ENCODE results near the gene SNAPC5.
"Not testable (repeated sequence)": the region's sequence is repeated elsewhere in the genome, so short reads cannot be mapped to it uniquely, and the experiment has no call there.

The SNAPC5 gene

DNA sequence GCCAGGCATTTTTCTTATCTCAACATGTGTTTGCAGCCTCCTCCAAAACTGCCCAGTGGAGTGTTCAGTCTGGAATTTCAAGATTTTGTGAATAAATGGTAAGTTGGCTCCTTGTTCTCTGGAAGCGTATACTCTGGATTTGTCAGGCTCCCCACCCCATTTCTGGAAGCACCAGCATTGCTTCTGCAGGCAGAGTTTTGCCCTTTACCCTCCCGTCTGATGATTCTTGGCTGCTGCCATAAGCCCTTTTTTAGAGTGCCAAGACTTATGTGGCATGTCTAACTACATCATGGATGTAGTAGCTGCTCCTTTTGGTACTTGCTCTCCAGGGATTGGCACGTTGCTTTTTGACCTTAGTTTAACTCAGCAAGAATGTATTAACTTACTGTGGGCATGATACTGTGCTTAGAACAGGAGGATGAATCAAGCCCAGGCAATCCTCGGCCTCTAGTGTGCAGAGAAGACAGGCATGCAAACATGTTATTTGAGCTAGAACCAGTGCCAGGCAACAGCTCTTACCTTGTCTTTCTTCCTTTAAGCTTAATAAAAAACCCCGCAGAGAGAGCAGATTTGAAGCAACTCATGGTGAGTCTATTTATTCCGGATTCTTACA, 8.3 kb downstream of the SNAPC5 start:
- DNase-seq, result no peak

GRCh38 chr15:66488525-66488924, 9.0 kb downstream of the SNAPC5 start:
- DNase-seq, result no peak

DNA sequence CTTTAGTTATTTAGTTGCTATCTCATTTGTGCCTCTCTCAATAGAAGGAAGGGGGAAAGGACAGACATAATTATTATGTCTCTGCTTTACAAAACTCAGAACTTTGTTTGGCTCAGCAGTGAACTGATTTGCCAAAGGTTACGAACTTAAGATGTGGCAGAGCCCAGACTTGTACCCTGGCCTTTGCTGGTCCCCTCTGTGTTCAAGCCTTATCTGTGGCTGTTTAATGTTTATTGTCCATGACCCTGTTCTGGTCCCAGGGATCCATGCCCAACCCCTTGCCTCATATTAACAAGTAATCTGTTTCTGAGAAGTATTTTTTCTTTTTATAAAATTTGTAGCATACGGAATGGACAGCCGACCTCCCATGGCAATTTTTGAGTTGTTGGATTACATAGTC, 10.7 kb downstream of the SNAPC5 start:
- no peak for DNase-seq

GRCh38 chr15:66484539-66485112, 12.9 kb downstream of the SNAPC5 start:
- DNase-seq, result no peak

DNA sequence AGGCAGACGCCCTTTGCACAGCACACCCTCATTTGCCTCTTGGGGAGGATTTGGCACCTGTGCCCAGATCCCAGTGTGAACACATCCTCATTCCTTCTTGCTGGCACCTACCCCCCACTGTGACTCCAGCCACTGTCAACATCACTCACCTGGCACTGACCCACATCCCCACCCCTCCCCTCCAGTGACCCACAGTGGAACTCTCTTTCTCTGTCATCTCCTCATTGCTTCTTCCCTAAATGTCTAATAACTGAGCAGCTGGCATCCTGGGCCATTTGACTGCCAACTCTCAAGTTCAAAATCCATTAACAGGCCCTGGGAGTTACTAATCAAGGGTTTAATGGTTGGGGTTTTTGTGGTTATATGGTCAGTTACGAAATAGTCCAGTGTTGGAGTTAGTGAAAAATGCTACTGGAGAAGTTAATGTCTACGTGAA, 14.4 kb downstream of the SNAPC5 start:
- DNase-seq, result no peak

- DNase-seq, result no peak
These were observed 15.0 kb downstream of the SNAPC5 start for GRCh38 chr15:66482539-66482938.

DNA sequence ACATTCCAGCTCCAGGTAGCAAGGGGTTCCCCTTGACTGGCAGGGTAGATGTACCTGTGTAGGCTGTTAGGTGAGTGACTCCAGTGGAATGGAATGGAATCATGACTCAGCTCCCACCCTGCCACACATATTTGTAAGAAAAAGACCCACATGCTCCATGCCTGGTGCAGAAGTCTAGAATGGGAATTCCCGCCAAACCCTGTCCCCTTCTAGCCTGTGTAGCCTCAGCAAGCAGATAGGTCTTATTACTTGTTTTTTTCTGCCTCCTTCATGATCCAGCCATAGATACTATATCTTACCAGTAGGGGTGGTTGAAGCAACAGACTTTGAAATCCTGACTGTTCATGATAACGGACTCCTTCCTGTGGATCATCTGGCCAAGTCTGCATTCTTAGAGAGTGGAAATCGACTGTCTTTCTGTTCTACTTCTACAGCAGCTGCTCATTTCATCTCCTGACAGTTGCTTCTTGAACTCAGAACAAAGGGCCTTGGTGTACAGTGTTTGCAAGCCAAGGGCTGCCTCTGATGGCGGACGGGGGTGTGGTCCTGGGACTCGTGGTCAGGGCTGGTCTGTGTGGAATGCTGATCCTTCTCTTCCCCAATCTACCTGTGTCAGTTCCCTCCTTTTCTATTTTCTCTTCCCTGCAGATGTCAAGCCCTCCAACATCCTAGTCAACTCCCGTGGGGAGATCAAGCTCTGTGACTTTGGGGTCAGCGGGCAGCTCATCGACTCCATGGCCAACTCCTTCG, 16.3 kb downstream of the SNAPC5 start:
- no peak for DNase-seq

GRCh38 chr15:66480267-66480666, 17.3 kb downstream of the SNAPC5 start:
- DNase-seq, result no peak

DNA sequence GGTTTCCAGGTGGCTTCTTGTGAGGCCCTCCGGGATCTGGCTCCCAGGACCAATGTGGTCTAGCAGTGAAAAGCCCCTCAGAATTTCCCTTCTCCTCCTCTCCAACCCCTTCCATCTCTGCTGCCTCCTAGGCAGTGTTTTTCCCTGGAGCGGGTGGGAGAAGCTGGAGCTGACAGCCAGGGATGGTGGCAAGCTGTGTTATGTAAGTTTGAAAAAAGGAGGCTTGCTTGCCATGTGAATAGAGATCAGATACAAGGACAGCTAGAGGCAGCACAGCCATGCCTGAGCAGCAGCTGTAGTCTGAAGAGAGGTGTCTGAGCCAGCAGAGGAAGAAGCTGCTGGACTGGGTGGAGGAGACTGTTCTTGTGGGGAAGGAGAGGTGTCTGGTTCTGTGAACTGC, 20.6 kb downstream of the SNAPC5 start:
- no peak for DNase-seq

DNA sequence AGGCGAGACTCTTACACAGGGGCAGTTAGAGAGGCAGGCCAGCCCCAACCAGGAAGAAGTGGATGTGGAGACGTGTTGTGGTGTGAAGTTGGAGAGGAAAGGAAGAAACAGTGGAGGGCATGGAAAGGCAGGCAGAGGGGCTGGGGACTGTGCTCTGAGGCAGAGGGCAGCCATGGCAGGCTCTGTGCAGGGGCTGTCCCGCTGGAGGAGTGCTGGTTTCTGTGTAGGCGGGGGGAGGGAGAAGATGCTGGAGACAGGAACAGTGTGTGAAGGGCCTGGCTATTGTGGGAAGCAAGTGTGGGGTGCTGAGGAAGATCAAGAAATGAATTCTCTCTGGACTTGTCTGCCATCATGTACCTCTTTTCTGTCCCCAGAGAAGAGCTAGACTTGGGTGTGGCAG, 21.0 kb downstream of the SNAPC5 start:
- DNase-seq, result no peak

- no peak for DNase-seq
These were observed 22.6 kb downstream of the SNAPC5 start for GRCh38 chr15:66474963-66475362.

DNA sequence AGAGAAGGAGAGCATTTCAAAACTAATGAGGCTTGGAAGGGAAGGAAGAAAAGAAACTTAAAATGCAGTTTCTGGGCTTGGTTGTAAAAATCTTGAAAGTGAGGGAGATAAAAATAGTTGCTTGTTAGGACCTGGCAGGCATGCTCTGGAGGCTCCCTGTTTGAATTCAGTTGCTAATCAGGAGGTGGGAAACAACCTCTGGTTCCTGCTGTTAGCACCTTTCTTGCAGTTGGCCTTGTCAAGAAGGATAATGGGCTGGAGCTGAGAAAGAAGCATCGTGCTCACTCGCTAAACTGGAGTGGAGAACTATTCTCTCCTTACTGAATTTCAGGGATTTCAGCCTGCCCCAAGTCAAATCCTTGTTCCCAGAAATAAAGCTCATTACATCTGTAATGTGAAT, 23.4 kb downstream of the SNAPC5 start:
- no peak for DNase-seq

DNA sequence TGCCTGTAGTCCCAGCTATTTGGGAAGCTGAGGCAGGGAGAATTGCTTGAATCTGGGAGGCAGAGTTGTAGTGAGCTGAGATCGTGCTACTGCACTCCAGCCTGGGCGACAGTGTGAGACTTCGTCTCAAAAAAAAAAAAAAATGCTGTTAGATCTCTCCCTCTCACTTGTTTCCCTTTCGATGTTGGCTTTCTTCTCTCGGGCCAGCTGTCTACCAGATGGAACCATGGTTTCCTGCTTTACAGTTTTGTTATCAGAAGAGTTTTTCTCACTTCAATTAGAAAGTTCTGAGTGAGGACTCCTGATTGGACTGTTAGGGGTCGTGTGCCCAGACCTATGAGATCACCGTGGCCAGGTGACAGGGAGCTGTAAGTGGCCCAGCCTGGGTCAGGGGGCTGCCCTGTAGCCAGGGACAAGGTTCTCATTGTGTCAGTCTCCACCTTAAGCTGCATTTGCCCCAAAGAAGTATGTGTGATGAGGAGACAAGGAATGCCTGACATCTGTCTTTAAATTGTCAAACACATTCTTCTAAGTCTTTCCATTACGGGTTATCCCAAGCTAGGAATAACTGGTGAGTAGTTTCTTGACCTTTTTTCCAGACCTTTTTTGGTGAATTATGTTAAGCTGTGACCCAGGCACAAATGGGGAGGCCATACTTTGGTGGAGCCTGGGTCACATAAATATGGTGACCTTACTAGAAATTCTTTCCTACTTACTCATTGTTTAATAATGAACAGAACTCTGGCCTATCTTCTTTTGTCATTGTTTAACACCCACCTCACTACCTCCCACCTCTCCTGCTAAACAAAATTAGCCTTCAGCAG, 25.2 kb downstream of the SNAPC5 start:
- no peak for DNase-seq

- DNase-seq, result not testable (repeated sequence)
These were observed 26.7 kb downstream of the SNAPC5 start for GRCh38 chr15:66470825-66471224.

- not testable (repeated sequence) for DNase-seq
These were observed 30.2 kb downstream of the SNAPC5 start for GRCh38 chr15:66467162-66468040.

DNA sequence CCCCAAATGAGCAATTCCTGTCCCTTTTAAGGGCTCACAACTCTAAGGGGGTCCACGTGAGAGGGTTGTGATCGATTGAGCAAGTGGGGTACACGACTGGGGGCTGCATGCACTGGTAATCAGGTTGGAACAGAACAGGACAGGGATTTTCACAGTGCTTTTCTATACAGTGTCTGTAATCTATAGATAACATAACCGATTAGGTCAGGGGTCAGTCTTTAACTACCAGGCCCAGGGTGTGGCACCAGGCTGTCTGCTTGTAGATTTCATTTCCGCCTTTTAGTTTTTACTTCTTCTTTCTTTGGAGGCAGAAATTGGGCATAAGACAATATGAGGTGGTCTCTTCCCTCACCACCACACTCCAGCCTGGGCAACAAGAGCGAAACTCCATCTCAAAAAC, 32.3 kb downstream of the SNAPC5 start:
- DNase-seq, result not testable (repeated sequence)

- DNase-seq, result no peak
These were observed 34.9 kb downstream of the SNAPC5 start for GRCh38 chr15:66462627-66463026.

GRCh38 chr15:66461917-66462316, 35.6 kb downstream of the SNAPC5 start:
- no peak for DNase-seq

DNA sequence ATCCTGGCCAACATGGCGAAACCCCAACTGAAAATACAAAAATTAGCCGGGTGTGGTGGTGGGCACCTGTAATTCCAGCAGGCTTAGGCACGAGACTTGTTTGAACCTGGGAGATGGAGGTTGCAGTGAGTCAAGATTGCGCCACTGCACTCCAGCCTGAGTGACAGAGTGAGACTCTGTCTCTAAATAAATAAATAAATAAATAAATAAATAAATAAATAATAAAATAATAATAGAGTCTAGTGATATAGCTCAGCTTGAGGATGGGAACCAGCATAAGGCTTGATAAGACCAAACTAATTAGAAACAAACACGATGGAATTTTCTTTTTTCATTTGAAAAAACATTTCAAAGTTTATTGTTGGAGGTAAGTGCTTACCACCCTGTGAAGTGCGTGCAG, 36.3 kb downstream of the SNAPC5 start:
- DNase-seq, result not testable (repeated sequence)

DNA sequence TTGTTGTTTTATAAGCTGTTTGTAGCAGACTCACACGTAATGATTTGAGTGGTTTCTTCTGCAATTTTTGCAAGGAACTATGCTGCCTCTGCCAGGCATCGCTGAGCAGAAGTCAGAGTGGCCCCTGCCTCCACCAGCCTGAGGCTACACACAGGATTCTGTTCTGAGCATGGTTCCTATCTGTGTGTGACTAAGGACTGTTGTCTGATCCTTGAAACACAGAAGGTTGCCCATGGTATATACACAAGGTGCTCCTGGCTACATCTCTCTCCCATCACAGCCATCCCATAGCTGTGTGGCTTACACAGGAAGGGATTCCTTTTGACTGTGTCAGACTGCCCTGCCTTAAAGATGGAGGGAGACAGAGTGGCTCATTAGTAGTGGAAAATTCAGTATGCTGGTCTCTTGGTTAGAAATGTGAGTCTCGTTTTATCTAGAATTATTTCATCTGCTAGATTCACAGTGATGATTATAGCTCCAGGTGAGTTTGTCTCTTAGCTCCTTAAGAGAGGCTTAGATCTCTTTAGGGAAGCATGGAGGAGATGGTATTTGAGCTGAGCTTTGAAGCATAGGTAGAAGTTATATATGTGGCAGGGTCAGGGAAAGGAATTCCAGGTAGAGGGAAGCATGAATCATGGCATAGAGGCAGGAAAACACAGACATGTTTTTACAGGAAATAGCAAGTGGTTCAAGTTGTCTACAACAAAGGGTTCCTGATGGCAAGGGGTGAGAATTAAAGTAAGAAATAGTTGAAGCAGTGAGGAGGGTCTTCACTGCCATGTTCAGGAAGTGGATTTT, 37.5 kb downstream of the SNAPC5 start:
- DNase-seq, result no peak

DNA sequence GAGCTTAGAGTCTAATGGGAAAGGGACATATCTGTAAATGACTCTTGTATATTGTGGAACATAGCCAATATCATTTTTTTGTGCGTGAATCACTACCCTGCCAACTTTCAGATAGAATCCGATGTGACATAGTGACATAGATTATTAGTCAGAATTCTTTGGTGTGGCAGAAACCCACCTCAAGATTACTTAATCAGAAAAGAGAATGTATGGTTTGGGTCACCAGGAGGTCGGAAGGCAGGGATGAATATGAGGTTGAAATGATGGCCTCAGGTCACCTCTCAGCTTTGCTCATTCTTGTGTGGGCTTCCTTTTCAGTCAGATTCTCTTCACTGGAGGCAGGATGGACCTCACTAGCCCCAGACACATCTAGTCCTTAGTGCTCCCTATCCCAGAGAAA, 41.4 kb downstream of the SNAPC5 start:
- no peak for DNase-seq

- DNase-seq, result no peak
These were observed 43.4 kb downstream of the SNAPC5 start for GRCh38 chr15:66454143-66454542.

Measured in GOT3 (cell line).